PFSK-1 (cell line): Measurements from ENCODE around the gene GET4.

Source experiments
- POLR2AphosphoS5 ChIP-seq: IDR thresholded peaks from 2 replicates; pipeline ENCODE4 v1.6.1; 2012; ENCODE audit warnings: low read depth, mild to moderate bottlenecking, control low read depth, low read length, moderate library complexity
- TAF1 ChIP-seq: IDR thresholded peaks from 2 replicates; pipeline ENCODE4 v1.6.1; 2012; ENCODE audit warnings: low read length, control low read depth, borderline replicate concordance; ENCODE audit not compliant: insufficient read depth

GRCh38 chr7:891805-892204 lies 15.5 kb downstream of the GET4 start:
- TF ChIP-seq POLR2AphosphoS5 (no peak), TAF1 (no peak)
